GM12878 (cell line): ENCODE data around the gene STRIP2. TPM values are rescaled to one million over a fixed set of nuclear protein-coding genes. Genes with fewer than 3 reads are reported as not detected.

Experiments
- ATAC-seq: fragments of 200-7000 bp; cut with Tn5 transposase; 3 replicates; pipeline ENCODE4 v1.9.1; 2020; ENCODE audit warnings: mild to moderate bottlenecking, moderate library complexity
- BruUV-seq: library from RNA; stranded (reverse); fragments of 400-500 nt; replicated peaks from 2 replicates; lab custom pipeline; 2021; lab: Mats Ljungman, UMichigan
- CTCF ChIA-PET: fragments of 300-600 bp; sonication (Branson Sonifier 250); formaldehyde crosslinking; extraction: SDS; loops from one replicate; lab custom pipeline; 2021; ENCODE audit warnings: inconsistent platforms; lab: Yijun Ruan, JAX
- POLR2A ChIA-PET: fragments of 350-600 bp; formaldehyde crosslinking; extraction: SDS; loops from one replicate; lab custom pipeline; 2021; ENCODE audit warnings: inconsistent platforms; lab: Charles Lee
- RAD21 ChIA-PET: fragments of 300-600 bp; sonication (Branson Sonifier 250); formaldehyde crosslinking; loops from one replicate; lab custom pipeline; 2023; ENCODE audit warnings: antibody characterized with exemption; ENCODE audit not compliant: unreplicated experiment; lab: Charles Lee
- SMC1A ChIA-PET: fragments of 300-600 bp; sonication (Branson Sonifier 250); formaldehyde crosslinking; loops from one replicate; lab custom pipeline; 2023; ENCODE audit not compliant: unreplicated experiment, uncharacterized antibody; lab: Charles Lee
- DNase-seq: peaks from one replicate; pipeline ENCODE4 v3.0.0-alpha.2; 2011; ENCODE audit warnings: low read depth, low spot score
- FAIRE-seq: peaks from 3 replicates; lab custom pipeline; 2011; peaks lifted over from hg19 to GRCh38; lab: Jason Lieb, UNC
- H2AFZ ChIP-seq: 2 replicates; pipeline ENCODE4 v1.6.0; 2011; ENCODE audit warnings: low read depth, low read length, control low read depth; ENCODE audit not compliant: control insufficient read depth
- H3K27ac ChIP-seq: 2 replicates; pipeline ENCODE4 v1.5.1; 2011; ENCODE audit warnings: control low read depth; ENCODE audit not compliant: control insufficient read depth, insufficient read depth
- H3K27me3 ChIP-seq, 2 experiments: replicated peaks in 1 of 2; 2 replicates each; pipeline versions ENCODE4 v1.6.0 to v1.6.1; 2011; ENCODE audit warnings: low read length in 1 of 2; ENCODE audit not compliant: control insufficient read depth in 2 of 2, insufficient read depth in 2 of 2
- H3K36me3 ChIP-seq, 2 experiments: 2 replicates each; pipeline ENCODE4 v1.5.1; 2011; ENCODE audit warnings: low read length in 1 of 2; ENCODE audit not compliant: control insufficient read depth in 2 of 2, insufficient read depth in 2 of 2
- H3K4me1 ChIP-seq: 2 replicates; pipeline ENCODE4 v1.6.1; 2011; ENCODE audit warnings: mild to moderate bottlenecking, low read length, moderate library complexity, mixed read lengths; ENCODE audit not compliant: control insufficient read depth, insufficient read depth
- H3K4me2 ChIP-seq: 2 replicates; pipeline ENCODE4 v1.6.0; 2011; ENCODE audit warnings: control low read depth; ENCODE audit not compliant: control insufficient read depth, insufficient read depth
- H3K4me3 ChIP-seq: fragments of 200-600 bp; sonication (generic); 2 replicates; pipeline ENCODE4 v1.5.1; 2016
- H3K79me2 ChIP-seq: 2 replicates; pipeline ENCODE4 v1.6.0; 2011; ENCODE audit warnings: low read length; ENCODE audit not compliant: control insufficient read depth, insufficient read depth
- H3K9ac ChIP-seq: 2 replicates; pipeline ENCODE4 v1.8.0; 2011; ENCODE audit warnings: low read length, control low read depth, mixed read lengths; ENCODE audit not compliant: control insufficient read depth, insufficient read depth
- H3K9me3 ChIP-seq: replicated peaks from 3 replicates; pipeline ENCODE4 v1.5.1; 2011; ENCODE audit warnings: mild to moderate bottlenecking, low read length; ENCODE audit not compliant: control insufficient read depth, insufficient read depth
- H4K20me1 ChIP-seq: 2 replicates; pipeline ENCODE4 v1.6.0; 2011; ENCODE audit not compliant: control insufficient read depth, insufficient read depth
- EZH2 ChIP-seq: IDR thresholded peaks from 2 replicates; pipeline ENCODE4 v1.6.1; 2012; ENCODE audit warnings: low read depth, mild to moderate bottlenecking, control low read depth, inconsistent platforms, low read length, borderline replicate concordance; ENCODE audit not compliant: control insufficient read depth
- KLF5 ChIP-seq: fragments of 450-650 bp; IDR thresholded peaks from 2 replicates; pipeline ENCODE4 v1.6.1; 2014; ENCODE audit warnings: mild to moderate bottlenecking; ENCODE audit not compliant: partially characterized antibody
- SMARCA5 ChIP-seq: fragments of 450-650 bp; IDR thresholded peaks from 2 replicates; pipeline ENCODE4 v1.6.1; 2017; ENCODE audit warnings: mild to moderate bottlenecking
- SUZ12 ChIP-seq: fragments of 200-600 bp; sonication (generic); IDR thresholded peaks from one replicate; pipeline ENCODE4 v1.6.1; 2018; ENCODE audit warnings: antibody characterized with exemption, mild to moderate bottlenecking; ENCODE audit not compliant: unreplicated experiment
- WGBS: methylation state at CpG from one replicate; pipeline ENCODE4 v1.1.6; 2016; ENCODE audit warnings: low lambda C conversion rate; ENCODE audit not compliant: insufficient replicate concordance, insufficient coverage; ENCODE audit errors: missing lambda C conversion rate; 5-methylcytosine and 5-hydroxymethylcytosine counted together
- in situ Hi-C: fragments of 300-500 bp; cut with MboI; formaldehyde crosslinking; loops from 9 replicates; pipeline ENCODE4 v1.14.3; 2018; ENCODE audit warnings: mixed read lengths
- intact Hi-C: fragments of 100-400 bp; cut with micrococcal nuclease; formaldehyde crosslinking; loops from one replicate; pipeline ENCODE4 v1.14.2; 2022; ENCODE audit not compliant: unreplicated experiment
- polyA plus RNA-seq, 11 experiments: library from polyadenylated mRNA; depleted of rRNA in 4 of 11; unstranded in 6 of 11; stranded (reverse) in 5 of 11; fragments of >200 nt; fragmentation: Nextera tagmentation in 4 of 11; fragmentation: Illumina TruSeq in 1 of 11; extraction: Ambion mirVana in 4 of 11; extraction: Trizol in 1 of 11; gene quantifications; 1 replicate in 1 of 11; 2 replicates in 10 of 11; pipeline versions ENCODE4 v1.2.1 to v1.2.3, GENCODE V29; 2011 to 2016; ENCODE audit warnings: inconsistent platforms in 2 of 11, missing spikeins in 2 of 11, low read depth in 1 of 11
- total RNA-seq, 4 experiments: library from RNA; depleted of rRNA in 3 of 4; stranded (reverse); fragments of >200 nt in 3 of 4; fragmentation: Illumina TruSeq in 1 of 4; extraction: Trizol in 1 of 4; gene quantifications; 2 replicates each; pipeline versions ENCODE4 v1.2.1 to v1.2.3, GENCODE V29; 2013 to 2021
- TF ChIP-seq, protein P1 (sequence below): fragments of 450-650 bp; IDR thresholded peaks from 2 replicates; pipeline ENCODE4 v1.6.1; 2016; ENCODE audit warnings: mild to moderate bottlenecking
- TF ChIP-seq, protein P2 (sequence below): IDR thresholded peaks from 2 replicates; pipeline ENCODE4 v1.6.1; 2011; ENCODE audit warnings: low read depth, low read length, improper control_type of control experiment, borderline replicate concordance
- TF ChIP-seq, protein P3 (sequence below): fragments of 450-650 bp; formaldehyde crosslinking; IDR thresholded peaks from 2 replicates; pipeline ENCODE4 v1.4.0; 2022; ENCODE audit warnings: mild to moderate bottlenecking, moderate library complexity
- TF ChIP-seq, protein P4 (sequence below): IDR thresholded peaks from 2 replicates; pipeline ENCODE4 v1.6.1; 2012; ENCODE audit warnings: improper control_type of control experiment, low read depth, low read length; ENCODE audit not compliant: insufficient replicate concordance

STRIP2 gene
- total and polyA plus RNA-seq, 10 of the 15 experiments (the other 5 are each of a cell fraction or from before 2014, with no cell fraction given), result 0.48 to 5.8 (median 1.8) TPM

DNA sequence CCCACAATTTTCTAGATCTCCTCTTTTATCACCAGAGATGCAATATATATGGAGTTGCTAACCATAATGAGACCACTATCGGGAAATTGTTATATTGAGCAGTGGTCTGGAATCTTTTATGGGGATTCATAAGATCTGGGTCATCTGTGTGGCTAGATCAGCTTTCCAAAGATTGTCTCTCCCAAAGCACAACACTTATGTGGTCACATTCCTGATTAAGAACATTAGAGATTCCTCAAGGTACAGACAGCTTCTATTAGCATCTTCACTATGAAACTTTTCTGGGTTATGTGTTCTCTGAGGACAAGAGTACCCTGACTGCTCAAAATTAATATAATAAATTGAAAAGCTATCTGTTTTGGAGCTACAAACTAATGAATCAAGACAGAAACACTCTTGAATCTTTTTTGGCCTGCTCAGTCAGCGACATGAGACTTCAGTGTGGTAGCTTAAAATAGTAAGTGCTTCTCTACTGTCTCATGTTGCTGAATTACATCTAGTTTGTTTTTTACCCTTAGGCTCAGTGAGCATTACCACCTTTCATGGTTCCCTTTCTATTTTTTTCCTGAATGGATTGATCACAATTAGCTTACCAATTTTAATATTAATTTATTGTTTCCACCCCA, 42.6 kb upstream of the STRIP2 start (continued):
- TF ChIP-seq, protein P1, sequence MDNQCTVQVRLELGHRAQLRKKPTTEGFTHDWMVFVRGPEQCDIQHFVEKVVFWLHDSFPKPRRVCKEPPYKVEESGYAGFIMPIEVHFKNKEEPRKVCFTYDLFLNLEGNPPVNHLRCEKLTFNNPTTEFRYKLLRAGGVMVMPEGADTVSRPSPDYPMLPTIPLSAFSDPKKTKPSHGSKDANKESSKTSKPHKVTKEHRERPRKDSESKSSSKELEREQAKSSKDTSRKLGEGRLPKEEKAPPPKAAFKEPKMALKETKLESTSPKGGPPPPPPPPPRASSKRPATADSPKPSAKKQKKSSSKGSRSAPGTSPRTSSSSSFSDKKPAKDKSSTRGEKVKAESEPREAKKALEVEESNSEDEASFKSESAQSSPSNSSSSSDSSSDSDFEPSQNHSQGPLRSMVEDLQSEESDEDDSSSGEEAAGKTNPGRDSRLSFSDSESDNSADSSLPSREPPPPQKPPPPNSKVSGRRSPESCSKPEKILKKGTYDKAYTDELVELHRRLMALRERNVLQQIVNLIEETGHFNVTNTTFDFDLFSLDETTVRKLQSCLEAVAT, result no peak
- TF ChIP-seq KLF5, result no peak

DNA sequence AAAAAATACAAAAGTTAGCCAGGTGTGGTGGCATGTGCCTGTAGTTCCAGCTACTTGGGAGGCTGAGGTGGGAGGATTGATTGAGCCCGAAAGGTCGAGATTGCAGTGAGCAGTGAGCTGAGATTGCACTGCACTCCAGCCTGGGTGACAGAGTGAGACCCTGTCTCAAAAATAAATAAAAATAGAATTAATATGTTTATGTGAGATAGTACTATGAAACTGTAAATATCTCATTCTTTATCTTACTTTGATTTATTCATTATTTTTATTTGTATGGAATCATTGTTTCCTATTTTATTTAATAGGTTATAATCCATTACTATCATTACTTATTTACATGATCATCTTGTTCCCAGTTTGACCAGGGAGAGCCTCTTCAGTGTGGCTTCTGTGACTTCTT, 41.0 kb upstream of the STRIP2 start:
- in situ Hi-C loops, result no loop called here
- TF ChIP-seq EZH2 (no peak), SMARCA5 (no peak), SUZ12 (no peak)
- TF ChIP-seq, protein P2, sequence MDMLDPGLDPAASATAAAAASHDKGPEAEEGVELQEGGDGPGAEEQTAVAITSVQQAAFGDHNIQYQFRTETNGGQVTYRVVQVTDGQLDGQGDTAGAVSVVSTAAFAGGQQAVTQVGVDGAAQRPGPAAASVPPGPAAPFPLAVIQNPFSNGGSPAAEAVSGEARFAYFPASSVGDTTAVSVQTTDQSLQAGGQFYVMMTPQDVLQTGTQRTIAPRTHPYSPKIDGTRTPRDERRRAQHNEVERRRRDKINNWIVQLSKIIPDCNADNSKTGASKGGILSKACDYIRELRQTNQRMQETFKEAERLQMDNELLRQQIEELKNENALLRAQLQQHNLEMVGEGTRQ, result no peak
- TF ChIP-seq, protein P3, sequence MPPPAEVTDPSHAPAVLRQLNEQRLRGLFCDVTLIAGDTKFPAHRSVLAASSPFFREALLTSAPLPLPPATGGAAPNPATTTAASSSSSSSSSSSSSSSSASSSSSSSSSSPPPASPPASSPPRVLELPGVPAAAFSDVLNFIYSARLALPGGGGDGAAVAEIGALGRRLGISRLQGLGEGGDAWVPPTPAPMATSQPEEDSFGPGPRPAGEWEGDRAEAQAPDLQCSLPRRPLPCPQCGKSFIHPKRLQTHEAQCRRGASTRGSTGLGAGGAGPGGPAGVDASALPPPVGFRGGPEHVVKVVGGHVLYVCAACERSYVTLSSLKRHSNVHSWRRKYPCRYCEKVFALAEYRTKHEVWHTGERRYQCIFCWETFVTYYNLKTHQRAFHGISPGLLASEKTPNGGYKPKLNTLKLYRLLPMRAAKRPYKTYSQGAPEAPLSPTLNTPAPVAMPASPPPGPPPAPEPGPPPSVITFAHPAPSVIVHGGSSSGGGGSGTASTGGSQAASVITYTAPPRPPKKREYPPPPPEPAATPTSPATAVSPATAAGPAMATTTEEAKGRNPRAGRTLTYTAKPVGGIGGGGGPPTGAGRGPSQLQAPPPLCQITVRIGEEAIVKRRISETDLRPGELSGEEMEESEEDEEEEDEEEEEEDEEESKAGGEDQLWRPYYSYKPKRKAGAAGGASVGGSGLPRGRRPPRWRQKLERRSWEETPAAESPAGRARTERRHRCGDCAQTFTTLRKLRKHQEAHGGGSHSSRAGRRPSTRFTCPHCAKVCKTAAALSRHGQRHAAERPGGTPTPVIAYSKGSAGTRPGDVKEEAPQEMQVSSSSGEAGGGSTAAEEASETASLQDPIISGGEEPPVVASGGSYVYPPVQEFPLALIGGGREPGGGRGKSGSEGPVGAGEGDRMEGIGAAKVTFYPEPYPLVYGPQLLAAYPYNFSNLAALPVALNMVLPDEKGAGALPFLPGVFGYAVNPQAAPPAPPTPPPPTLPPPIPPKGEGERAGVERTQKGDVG (CRISPR knock-in tag), result no peak
- TF ChIP-seq, protein P4, sequence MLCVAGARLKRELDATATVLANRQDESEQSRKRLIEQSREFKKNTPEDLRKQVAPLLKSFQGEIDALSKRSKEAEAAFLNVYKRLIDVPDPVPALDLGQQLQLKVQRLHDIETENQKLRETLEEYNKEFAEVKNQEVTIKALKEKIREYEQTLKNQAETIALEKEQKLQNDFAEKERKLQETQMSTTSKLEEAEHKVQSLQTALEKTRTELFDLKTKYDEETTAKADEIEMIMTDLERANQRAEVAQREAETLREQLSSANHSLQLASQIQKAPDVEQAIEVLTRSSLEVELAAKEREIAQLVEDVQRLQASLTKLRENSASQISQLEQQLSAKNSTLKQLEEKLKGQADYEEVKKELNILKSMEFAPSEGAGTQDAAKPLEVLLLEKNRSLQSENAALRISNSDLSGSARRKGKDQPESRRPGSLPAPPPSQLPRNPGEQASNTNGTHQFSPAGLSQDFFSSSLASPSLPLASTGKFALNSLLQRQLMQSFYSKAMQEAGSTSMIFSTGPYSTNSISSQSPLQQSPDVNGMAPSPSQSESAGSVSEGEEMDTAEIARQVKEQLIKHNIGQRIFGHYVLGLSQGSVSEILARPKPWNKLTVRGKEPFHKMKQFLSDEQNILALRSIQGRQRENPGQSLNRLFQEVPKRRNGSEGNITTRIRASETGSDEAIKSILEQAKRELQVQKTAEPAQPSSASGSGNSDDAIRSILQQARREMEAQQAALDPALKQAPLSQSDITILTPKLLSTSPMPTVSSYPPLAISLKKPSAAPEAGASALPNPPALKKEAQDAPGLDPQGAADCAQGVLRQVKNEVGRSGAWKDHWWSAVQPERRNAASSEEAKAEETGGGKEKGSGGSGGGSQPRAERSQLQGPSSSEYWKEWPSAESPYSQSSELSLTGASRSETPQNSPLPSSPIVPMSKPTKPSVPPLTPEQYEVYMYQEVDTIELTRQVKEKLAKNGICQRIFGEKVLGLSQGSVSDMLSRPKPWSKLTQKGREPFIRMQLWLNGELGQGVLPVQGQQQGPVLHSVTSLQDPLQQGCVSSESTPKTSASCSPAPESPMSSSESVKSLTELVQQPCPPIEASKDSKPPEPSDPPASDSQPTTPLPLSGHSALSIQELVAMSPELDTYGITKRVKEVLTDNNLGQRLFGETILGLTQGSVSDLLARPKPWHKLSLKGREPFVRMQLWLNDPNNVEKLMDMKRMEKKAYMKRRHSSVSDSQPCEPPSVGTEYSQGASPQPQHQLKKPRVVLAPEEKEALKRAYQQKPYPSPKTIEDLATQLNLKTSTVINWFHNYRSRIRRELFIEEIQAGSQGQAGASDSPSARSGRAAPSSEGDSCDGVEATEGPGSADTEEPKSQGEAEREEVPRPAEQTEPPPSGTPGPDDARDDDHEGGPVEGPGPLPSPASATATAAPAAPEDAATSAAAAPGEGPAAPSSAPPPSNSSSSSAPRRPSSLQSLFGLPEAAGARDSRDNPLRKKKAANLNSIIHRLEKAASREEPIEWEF, result no peak

More for the DNA sequence above, 41.0 kb upstream of the STRIP2 start:
- ChIA-PET SMC1A (interaction anchor here (1.1 kb wide), 1 partner anchor 9 kb away, joined by 5 read pairs; no protein-coding TSS in a partner anchor), RAD21 (no interaction called here), POLR2A (interaction anchor here (1.0 kb wide), 1 partner anchor 11 kb away, joined by 3 read pairs; no protein-coding TSS in a partner anchor), CTCF (interaction anchor here (0.9 to 9.8 kb wide), 4 partner anchors 9 to 50 kb away, joined by 4 to 129 read pairs (median 8); no protein-coding TSS in a partner anchor)
- Histone ChIP-seq H3K36me3 (no peaks in the 10 kb centered on the region; a peak in 1 of 4 replicates), H3K27ac (no peak overlapping the region), H3K79me2 (no peaks in the 10 kb centered on the region), H3K4me1 (no peaks in the 10 kb centered on the region), H4K20me1 (no peaks in the 10 kb centered on the region), H3K27me3 (no peaks in the 10 kb centered on the region), H3K4me3 (no peak overlapping the region), H3K4me2 (no peak overlapping the region), H2AFZ (no peak overlapping the region), H3K9me3 (no peaks in the 10 kb centered on the region), H3K9ac (no peak overlapping the region)
- no TSS peak for BruUV-seq
- 94% methylated on average over 2 of the region's 2 CpGs for WGBS
- intact Hi-C loops, result no loop called here
- DNase-seq (no peak), FAIRE-seq (no peak), ATAC-seq (no peak)
